Measurements from ENCODE around the gene ZMYND11.

DNA sequence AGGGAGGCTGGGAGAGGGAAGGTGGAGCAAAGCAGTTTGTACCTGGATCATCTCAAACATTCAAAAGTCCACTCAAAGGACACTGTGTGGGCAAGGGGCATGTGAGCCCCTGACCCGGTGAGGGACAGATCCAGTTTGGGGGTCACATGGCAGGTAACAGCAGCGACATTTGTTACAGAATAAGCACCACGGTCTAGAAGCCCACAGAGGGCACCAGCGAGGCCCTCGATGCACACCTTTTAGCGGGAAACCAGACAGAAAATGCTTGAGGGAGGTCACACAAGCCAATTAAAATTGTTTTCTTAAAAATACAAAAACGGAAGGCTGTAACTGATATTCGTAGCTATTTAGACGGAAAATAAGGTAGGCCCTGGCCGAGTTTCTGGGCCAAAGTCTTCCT is 144.4 kb downstream of the ZMYND11 start:
- TF ChIP-seq, protein P1, sequence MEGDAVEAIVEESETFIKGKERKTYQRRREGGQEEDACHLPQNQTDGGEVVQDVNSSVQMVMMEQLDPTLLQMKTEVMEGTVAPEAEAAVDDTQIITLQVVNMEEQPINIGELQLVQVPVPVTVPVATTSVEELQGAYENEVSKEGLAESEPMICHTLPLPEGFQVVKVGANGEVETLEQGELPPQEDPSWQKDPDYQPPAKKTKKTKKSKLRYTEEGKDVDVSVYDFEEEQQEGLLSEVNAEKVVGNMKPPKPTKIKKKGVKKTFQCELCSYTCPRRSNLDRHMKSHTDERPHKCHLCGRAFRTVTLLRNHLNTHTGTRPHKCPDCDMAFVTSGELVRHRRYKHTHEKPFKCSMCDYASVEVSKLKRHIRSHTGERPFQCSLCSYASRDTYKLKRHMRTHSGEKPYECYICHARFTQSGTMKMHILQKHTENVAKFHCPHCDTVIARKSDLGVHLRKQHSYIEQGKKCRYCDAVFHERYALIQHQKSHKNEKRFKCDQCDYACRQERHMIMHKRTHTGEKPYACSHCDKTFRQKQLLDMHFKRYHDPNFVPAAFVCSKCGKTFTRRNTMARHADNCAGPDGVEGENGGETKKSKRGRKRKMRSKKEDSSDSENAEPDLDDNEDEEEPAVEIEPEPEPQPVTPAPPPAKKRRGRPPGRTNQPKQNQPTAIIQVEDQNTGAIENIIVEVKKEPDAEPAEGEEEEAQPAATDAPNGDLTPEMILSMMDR (IDR thresholded peaks at IDR 0.05): no peak
- no peak for TF ChIP-seq POLR2A (IDR thresholded peaks at IDR 0.05)
